B cell (primary cell): ENCODE measurements around the gene RPL29. TPM values are rescaled to one million over a fixed set of nuclear protein-coding genes. Genes with fewer than 3 reads are reported as not detected.
"Not testable (repeated sequence)": the region's sequence is repeated elsewhere in the genome, so short reads cannot be mapped to it uniquely, and the experiment has no call there.

Source experiments
- ATAC-seq: fragments of 200-7000 bp; cut with Tn5 transposase; one replicate; pipeline ENCODE4 v1.10.0; 2021; ENCODE audit warnings: low read depth, mild to moderate bottlenecking, moderate number of reproducible peaks, moderate library complexity
- CTCF ChIA-PET: fragments of 350-600 bp; sonication (Branson Sonifier 250); formaldehyde crosslinking; loops from one replicate; lab custom pipeline; 2021; ENCODE audit warnings: antibody characterized with exemption, inconsistent platforms; lab: Charles Lee
- POLR2A ChIA-PET: fragments of 350-600 bp; sonication (Branson Sonifier 250); formaldehyde crosslinking; loops from one replicate; lab custom pipeline; 2021; ENCODE audit warnings: antibody characterized with exemption; lab: Charles Lee
- DNase-seq: peaks from one replicate; pipeline ENCODE4 v3.0.0; 2013
- H2AFZ ChIP-seq: 2 replicates; pipeline ENCODE4 v1.6.1; 2012; ENCODE audit warnings: mild to moderate bottlenecking, low read depth, low read length; ENCODE audit not compliant: insufficient read depth, poor library complexity, severe bottlenecking
- H3K27ac ChIP-seq, 2 donors: 1 replicate in 1 of 2; 2 replicates in 1 of 2; pipeline ENCODE4 v1.5.1; 2012 to 2013; ENCODE audit warnings: low read length in 2 of 2, mild to moderate bottlenecking in 2 of 2, moderate library complexity in 1 of 2
- H3K27me3 ChIP-seq, 4 experiments: fragments of 200-600 bp in 1 of 4; sonication (generic) in 1 of 4; replicated peaks in 1 of 4; 1 replicate in 2 of 4; 2 replicates in 2 of 4; pipeline versions ENCODE4 v1.6.1 to v1.7.0; 2013 to 2016; ENCODE audit warnings: low read length in 3 of 4, mild to moderate bottlenecking in 2 of 4, mixed read lengths in 1 of 4, moderate library complexity in 1 of 4; ENCODE audit not compliant: insufficient read depth in 4 of 4, control insufficient read depth in 3 of 4; ENCODE audit errors: control extremely low read depth in 1 of 4
- H3K36me3 ChIP-seq, 2 experiments: replicated peaks in 1 of 2; 1 replicate in 1 of 2; 2 replicates in 1 of 2; pipeline versions ENCODE4 v1.6.1 to v1.7.1; 2013; ENCODE audit warnings: low read length in 1 of 2; ENCODE audit not compliant: insufficient read depth in 2 of 2, control insufficient read depth in 1 of 2; ENCODE audit errors: control extremely low read depth in 1 of 2, extremely low read depth in 1 of 2
- H3K4me1 ChIP-seq, 2 donors: fragments of 200-600 bp in 1 of 2; sonication (generic) in 1 of 2; 1 replicate in 1 of 2; 2 replicates in 1 of 2; pipeline versions ENCODE4 v1.5.1 to v1.6.1; 2013 to 2017; ENCODE audit warnings: low read length in 2 of 2; ENCODE audit not compliant: control insufficient read depth in 2 of 2, insufficient read depth in 2 of 2
- H3K4me2 ChIP-seq: replicated peaks from 2 replicates; pipeline ENCODE3; 2012; ENCODE audit warnings: mild to moderate bottlenecking, low read depth, low read length; ENCODE audit not compliant: poor library complexity, severe bottlenecking
- H3K4me3 ChIP-seq, 5 experiments: fragments of 200-600 bp in 1 of 5; sonication (generic) in 1 of 5; 1 replicate in 3 of 5; 2 replicates in 2 of 5; pipeline versions ENCODE4 v1.5.1 to v1.7.0; 2011 to 2016; ENCODE audit warnings: low read length in 4 of 5, mild to moderate bottlenecking in 4 of 5, low read depth in 2 of 5, control low read depth in 1 of 5, moderate library complexity in 1 of 5; ENCODE audit not compliant: insufficient read depth in 1 of 5; ENCODE audit errors: control extremely low read depth in 1 of 5, extremely low read depth in 1 of 5
- H3K79me2 ChIP-seq: fragments of 200-600 bp; sonication (generic); one replicate; pipeline ENCODE4 v1.6.0; 2016; ENCODE audit warnings: low read length; ENCODE audit not compliant: control insufficient read depth, insufficient read depth
- H3K9ac ChIP-seq: fragments of 200-600 bp; sonication (generic); 2 replicates; pipeline ENCODE4 v1.6.1; 2017; ENCODE audit warnings: mild to moderate bottlenecking, low read length, moderate library complexity
- H3K9me3 ChIP-seq, 3 donors: one replicate each; pipeline versions ENCODE4 v1.6.1 to v1.7.1; 2013; ENCODE audit warnings: low read length in 2 of 3; ENCODE audit not compliant: control insufficient read depth in 2 of 3, insufficient read depth in 1 of 3; ENCODE audit errors: control extremely low read depth in 1 of 3
- H4K20me1 ChIP-seq: 2 replicates; pipeline ENCODE4 v1.6.0; 2012; ENCODE audit warnings: mild to moderate bottlenecking, low read length; ENCODE audit not compliant: insufficient read depth, control insufficient read depth, poor library complexity, severe bottlenecking
- H3K27ac Mint-ChIP-seq: one replicate; pipeline ENCODE4 v1.8.0; 2021; ENCODE audit warnings: mixed read lengths
- H3K27me3 Mint-ChIP-seq: one replicate; pipeline ENCODE4 v1.8.0; 2021; ENCODE audit warnings: mixed read lengths
- H3K4me1 Mint-ChIP-seq: one replicate; pipeline ENCODE4 v1.8.0; 2021; ENCODE audit warnings: mixed read lengths
- H3K4me3 Mint-ChIP-seq: one replicate; pipeline ENCODE4 v1.8.0; 2021; ENCODE audit warnings: mixed read lengths
- H3K9me3 Mint-ChIP-seq: one replicate; pipeline ENCODE4 v1.8.0; 2022; ENCODE audit warnings: mixed read lengths; ENCODE audit not compliant: insufficient read depth
- EZH2 ChIP-seq: IDR thresholded peaks from 2 replicates; pipeline ENCODE4 v1.6.1; 2012; ENCODE audit warnings: borderline replicate concordance, low read depth, mild to moderate bottlenecking, moderate library complexity, low read length; ENCODE audit not compliant: insufficient read depth, poor library complexity, severe bottlenecking
- WGBS: methylation state at CpG from one replicate; pipeline ENCODE4 v1.1.5; 2013; ENCODE audit warnings: missing lambda C conversion rate; ENCODE audit not compliant: insufficient coverage; 5-methylcytosine and 5-hydroxymethylcytosine counted together
- intact Hi-C: fragments of 100-400 bp; cut with micrococcal nuclease; formaldehyde crosslinking; loops from one replicate; pipeline ENCODE4 v1.10.0; 2022
- polyA plus RNA-seq: library from polyadenylated mRNA; depleted of rRNA; stranded (reverse); fragments of >200 nt; gene quantifications from 2 replicates; pipeline ENCODE4 v1.2.3, GENCODE V29; 2012
- total RNA-seq, 2 donors: library from RNA; stranded (reverse); fragments of 120-200 nt in 1 of 2; gene quantifications; 1 replicate in 1 of 2; 2 replicates in 1 of 2; pipeline versions ENCODE4 v1.2.3 to v1.2.4, GENCODE V29; 2013 to 2022
- TF ChIP-seq, protein P1 (sequence below): fragments of 200-600 bp; IDR thresholded peaks from one replicate; pipeline ENCODE4 v1.8.0; 2022; ENCODE audit warnings: antibody characterized with exemption, mild to moderate bottlenecking

Gene RPL29
- total and polyA plus RNA-seq, 2 donors (not counting 1 experiment from before 2014, with no cell fraction given): 1,552 to 3,787 TPM

DNA sequence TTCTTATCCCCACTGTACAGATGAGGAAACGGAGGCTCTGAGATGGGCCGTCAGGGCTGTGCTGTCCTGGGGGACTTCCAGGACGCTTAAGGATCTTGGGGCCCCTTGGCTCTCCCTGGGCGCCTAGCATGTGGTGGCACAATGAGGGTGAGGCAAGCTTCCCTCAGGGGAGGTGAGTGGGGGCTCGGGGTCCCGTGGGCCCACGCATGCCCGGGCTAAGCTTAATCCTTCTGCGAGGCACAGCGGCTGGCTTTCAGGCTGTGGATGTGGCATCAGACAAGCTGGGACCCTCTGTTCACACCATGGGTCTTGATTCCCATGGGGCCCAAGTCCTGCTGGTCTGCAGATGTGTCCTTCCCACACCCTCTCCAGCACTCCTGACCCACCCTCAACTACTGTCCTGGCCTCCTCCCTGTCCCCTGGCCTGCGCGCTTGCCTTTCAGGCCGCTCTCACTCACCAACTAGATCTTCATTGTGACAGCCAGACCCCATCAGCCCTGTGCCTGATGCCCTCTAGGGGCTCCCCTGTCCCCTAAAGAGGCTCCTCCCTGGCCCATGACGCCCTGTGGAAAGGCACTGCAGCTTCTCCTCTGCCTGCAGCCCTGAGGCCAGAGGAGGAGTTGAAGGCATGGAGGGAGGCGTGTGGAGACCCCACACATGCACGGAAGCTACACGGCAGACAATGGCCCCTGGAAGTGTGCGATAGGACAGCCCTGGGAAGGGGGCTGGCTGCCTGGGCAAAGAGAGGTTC lies 49.3 kb upstream of the RPL29 start:
- no peak overlapping the region for H3K27ac ChIP-seq
- H2AFZ ChIP-seq: no peak overlapping the region
- peaks cover 0 to 7% of the 10 kb centered on the region in 2 experiments for H3K36me3 ChIP-seq
- no peaks in the 10 kb centered on the region for H3K27me3 ChIP-seq
- ATAC-seq: no peak
- POLR2A ChIA-PET: interaction anchor here (1.1 kb wide), 1 partner anchor 12 kb away, joined by 3 read pairs; no protein-coding TSS in a partner anchor
- intact Hi-C loops: no loop called here
- no peak overlapping the region for H3K4me3 ChIP-seq
- H4K20me1 ChIP-seq: no peaks in the 10 kb centered on the region
- H3K9me3 ChIP-seq: no peaks in the 10 kb centered on the region
- no peak for TF ChIP-seq EZH2
- TF ChIP-seq, protein P1, sequence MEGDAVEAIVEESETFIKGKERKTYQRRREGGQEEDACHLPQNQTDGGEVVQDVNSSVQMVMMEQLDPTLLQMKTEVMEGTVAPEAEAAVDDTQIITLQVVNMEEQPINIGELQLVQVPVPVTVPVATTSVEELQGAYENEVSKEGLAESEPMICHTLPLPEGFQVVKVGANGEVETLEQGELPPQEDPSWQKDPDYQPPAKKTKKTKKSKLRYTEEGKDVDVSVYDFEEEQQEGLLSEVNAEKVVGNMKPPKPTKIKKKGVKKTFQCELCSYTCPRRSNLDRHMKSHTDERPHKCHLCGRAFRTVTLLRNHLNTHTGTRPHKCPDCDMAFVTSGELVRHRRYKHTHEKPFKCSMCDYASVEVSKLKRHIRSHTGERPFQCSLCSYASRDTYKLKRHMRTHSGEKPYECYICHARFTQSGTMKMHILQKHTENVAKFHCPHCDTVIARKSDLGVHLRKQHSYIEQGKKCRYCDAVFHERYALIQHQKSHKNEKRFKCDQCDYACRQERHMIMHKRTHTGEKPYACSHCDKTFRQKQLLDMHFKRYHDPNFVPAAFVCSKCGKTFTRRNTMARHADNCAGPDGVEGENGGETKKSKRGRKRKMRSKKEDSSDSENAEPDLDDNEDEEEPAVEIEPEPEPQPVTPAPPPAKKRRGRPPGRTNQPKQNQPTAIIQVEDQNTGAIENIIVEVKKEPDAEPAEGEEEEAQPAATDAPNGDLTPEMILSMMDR: no peak
- H3K9ac ChIP-seq: no peak overlapping the region
- CTCF ChIA-PET: no interaction called here
- no peak overlapping the region for H3K4me2 ChIP-seq
- Mint-ChIP-seq H3K4me3 (no peak overlapping the region), H3K27me3 (peaks cover 3% of the 10 kb centered on the region), H3K4me1 (no peaks in the 10 kb centered on the region), H3K9me3 (no peaks in the 10 kb centered on the region), H3K27ac (no peak overlapping the region)
- H3K79me2 ChIP-seq: no peaks in the 10 kb centered on the region
- no peaks in the 10 kb centered on the region for H3K4me1 ChIP-seq
- no peak for DNase-seq
- 90% methylated on average over 18 of the region's 18 CpGs for WGBS

DNA sequence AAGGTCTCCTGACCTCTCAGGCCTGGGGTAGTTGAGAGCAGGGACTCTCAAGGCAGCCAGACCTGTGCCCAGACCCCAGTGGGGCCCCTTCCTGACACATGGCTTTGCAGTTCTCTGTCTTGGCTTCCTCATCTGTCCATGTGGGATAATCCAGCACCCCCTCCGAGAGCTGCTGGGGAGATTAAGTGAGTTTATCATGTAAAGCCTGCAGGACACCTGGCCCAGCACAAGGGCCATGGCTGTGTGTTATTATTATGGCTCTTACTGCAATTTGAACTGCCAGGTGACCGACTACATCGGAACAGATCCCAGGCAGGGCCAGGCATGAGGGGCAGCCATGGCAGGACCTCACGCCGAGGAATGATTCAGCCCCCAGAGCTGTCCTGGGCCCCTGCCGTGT lies 48.1 kb upstream of the RPL29 start:
- Histone ChIP-seq H3K9ac (no peak overlapping the region), H3K4me3 (no peak overlapping the region), H3K4me1 (no peaks in the 10 kb centered on the region), H3K27ac (no peak overlapping the region), H3K4me2 (no peak overlapping the region), H3K79me2 (no peaks in the 10 kb centered on the region), H2AFZ (no peak overlapping the region), H4K20me1 (no peaks in the 10 kb centered on the region), H3K9me3 (no peaks in the 10 kb centered on the region), H3K27me3 (peaks cover 0 to under 1% (median 0%) of the 10 kb centered on the region in 4 experiments), H3K36me3 (no peaks in the 10 kb centered on the region)
- Mint-ChIP-seq H3K27me3 (peaks cover 3% of the 10 kb centered on the region), H3K27ac (no peak overlapping the region), H3K4me1 (no peaks in the 10 kb centered on the region), H3K4me3 (no peak overlapping the region), H3K9me3 (no peaks in the 10 kb centered on the region)
- DNase-seq: no peak
- WGBS: 91% methylated on average over 6 of the region's 6 CpGs
- ATAC-seq: no peak
- ChIA-PET POLR2A (no interaction called here), CTCF (interaction anchor here (0.6 to 1.3 kb wide), 2 partner anchors 10 to 140 kb away, joined by 3 to 4 read pairs; no protein-coding TSS in a partner anchor)
- TF ChIP-seq, protein P1: no peak
- no peak for TF ChIP-seq EZH2
- intact Hi-C loops: no loop called here

DNA sequence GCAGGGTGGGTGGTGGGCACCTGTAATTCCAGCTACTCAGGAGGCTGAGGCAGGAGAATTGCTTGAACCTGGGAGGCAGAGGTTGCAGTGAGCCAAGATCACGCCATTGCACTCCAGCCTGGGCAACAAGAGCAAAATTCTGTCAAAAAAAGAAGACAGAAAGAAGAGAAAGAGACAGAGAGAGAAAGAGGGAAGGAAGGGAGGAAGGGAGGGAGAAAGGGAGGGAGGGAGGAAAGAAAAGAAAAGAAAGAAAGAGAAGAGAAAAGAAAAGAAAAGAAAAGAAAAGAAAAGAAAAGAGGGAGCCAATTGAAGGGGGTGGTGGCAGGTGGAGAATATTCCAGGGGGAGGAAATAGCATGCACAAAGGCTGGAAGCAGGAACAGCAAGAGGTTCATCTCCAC lies 47.3 kb upstream of the RPL29 start:
- CTCF ChIA-PET: interaction anchor here (1.3 kb wide), 1 partner anchor 10 kb away, joined by 4 read pairs; no protein-coding TSS in a partner anchor
- not testable (repeated sequence) for H2AFZ ChIP-seq

More for the DNA sequence above, 47.3 kb upstream of the RPL29 start:
- H3K4me1 Mint-ChIP-seq, H4K20me1 ChIP-seq, H3K4me3 ChIP-seq, H3K27ac Mint-ChIP-seq, H3K9me3 Mint-ChIP-seq, ATAC-seq, H3K9ac ChIP-seq, H3K36me3 ChIP-seq, H3K9me3 ChIP-seq, H3K27me3 Mint-ChIP-seq, H3K79me2 ChIP-seq, intact Hi-C loops, H3K27me3 ChIP-seq, H3K4me1 ChIP-seq, DNase-seq, H3K4me3 Mint-ChIP-seq, H3K27ac ChIP-seq, H3K4me2 ChIP-seq, POLR2A ChIA-PET: not testable (repeated sequence)
- WGBS: 67% methylated on average over 1 of the region's 1 CpG
